ENCODE measurements around the gene POP4.

Gene POP4

DNA sequence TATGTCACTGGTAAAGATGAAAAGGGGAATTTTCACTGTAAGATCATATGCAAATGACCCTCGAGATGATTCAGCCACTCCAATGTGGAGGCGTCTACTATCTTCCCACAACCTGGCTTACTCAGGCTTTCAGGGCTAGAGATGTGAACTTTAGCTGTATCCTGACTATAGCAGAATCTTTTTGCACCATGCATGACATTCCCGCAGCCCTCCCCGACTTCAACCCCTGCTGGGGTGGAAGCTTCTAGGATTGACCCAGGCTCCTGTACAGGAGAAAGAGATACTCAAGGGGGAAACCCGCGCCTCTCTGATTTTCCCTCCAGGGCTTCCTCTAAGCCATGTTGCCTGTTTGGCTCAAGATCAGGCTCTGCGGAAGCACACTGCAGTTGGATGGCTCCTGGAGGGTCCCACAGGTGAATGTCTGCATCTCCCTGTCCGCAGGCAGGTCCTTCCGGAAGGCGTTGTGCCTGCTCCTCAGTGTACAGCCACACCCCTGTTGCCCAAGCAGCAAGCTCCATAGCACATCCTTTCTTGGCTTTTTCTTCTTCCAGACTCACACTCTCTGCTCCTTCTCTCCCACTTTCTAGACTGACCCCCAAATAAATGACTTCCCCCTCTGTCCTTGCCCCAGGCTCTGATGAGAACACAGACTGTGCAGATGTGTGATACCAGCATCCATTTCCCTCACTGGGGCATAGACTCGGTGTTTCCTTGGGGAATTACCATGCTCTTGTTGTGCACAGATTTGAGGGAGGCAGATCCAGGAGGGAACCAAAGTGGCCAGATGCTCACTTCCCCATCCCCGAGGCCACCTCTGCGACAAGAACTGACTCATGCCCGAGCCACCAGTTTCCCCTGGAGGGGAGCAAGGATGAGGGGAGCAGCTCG is 29.1 kb upstream of the POP4 start:
- DNase-seq (ENCODE audit: low read depth in 2 of 2, low spot score in 1 of 2) = no peak

- no peak for DNase-seq (ENCODE audit: low read depth in 2 of 2, low spot score in 1 of 2)
Measured at GRCh38 chr19:29577649-29577963, 28.5 kb upstream of the POP4 start.

- no peak for DNase-seq (ENCODE audit: low read depth in 2 of 2, low spot score in 1 of 2)
Measured at GRCh38 chr19:29578349-29578748, 27.7 kb upstream of the POP4 start.

GRCh38 chr19:29579308-29579910 is 26.7 kb upstream of the POP4 start:
- DNase-seq (ENCODE audit: low read depth in 2 of 2, low spot score in 1 of 2) = no peak

GRCh38 chr19:29581398-29581797 is 24.7 kb upstream of the POP4 start:
- DNase-seq (ENCODE audit: low read depth in 2 of 2, low spot score in 1 of 2) = no peak

- DNase-seq (ENCODE audit: low read depth in 2 of 2, low spot score in 1 of 2) = no peak
Measured at GRCh38 chr19:29583196-29583999, 22.7 kb upstream of the POP4 start.

DNA sequence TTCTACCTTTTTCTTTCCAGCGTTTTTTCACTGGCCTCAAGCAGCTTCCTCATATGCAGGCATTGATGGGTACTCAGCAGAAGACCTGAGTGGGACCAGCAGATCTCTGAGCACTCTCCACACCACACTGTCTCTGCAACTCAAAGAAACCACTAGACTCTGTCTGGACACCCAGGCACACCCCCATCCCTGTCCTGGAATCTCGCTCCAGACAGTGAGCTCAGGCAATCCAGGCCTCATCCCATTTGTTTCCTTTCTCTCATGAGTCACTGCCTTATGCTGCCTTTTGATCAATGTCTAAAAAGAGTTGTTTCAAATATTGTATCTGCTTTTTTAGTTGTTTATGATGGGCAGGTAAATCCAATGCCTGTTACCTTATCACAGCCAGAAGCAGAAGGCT is 19.7 kb upstream of the POP4 start:
- DNase-seq (ENCODE audit: low read depth in 2 of 2, low spot score in 1 of 2) = no peak

DNA sequence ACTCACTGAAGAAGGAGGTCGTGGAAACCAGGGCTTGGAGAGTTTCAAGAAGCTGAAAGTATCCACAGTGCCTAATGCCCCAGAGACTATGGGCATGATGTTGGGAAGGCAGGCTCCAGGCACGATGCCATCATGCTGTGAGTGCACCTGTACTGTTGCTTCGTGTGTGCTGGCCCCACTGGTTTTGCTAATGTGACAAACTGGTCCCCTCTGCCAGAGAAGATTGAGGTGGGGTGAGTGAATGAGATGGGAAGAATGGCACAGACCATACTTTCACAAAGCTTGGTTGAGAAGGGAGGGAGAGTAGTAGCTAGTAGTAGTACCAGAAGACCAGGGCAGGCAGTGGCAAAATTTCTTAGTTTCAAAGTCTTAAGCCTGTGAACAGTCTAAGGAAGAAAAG is 19.0 kb upstream of the POP4 start:
- DNase-seq (ENCODE audit: low read depth in 2 of 2, low spot score in 1 of 2) = no peak

DNA sequence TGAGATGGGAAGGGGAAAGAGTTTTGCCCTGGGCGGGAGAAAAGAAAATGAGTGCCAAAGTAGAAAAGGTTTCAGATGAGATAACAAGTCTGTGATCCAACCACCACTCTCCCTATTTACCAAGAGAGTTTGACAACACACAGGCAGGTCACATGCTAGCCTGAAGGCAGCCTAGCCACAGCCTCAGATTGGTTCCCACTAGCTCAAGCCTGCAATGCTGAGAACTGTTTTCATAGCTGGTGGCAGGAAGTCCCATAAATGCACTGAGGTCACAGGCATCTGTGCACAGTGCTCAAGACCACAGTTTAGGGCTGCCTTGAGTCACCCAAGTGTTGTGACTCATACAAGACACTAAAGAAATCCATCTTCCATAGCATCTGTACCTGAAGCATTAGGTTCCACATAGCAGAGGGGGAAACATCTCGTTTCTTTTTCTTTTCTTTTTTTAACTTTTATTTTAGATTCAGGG is 18.5 kb upstream of the POP4 start:
- DNase-seq (ENCODE audit: low read depth in 2 of 2, low spot score in 1 of 2) = peak; percentile 22 to 45

GRCh38 chr19:29588095-29588494 is 18.0 kb upstream of the POP4 start:
- no peak for DNase-seq (ENCODE audit: low read depth in 2 of 2, low spot score in 1 of 2)

DNA sequence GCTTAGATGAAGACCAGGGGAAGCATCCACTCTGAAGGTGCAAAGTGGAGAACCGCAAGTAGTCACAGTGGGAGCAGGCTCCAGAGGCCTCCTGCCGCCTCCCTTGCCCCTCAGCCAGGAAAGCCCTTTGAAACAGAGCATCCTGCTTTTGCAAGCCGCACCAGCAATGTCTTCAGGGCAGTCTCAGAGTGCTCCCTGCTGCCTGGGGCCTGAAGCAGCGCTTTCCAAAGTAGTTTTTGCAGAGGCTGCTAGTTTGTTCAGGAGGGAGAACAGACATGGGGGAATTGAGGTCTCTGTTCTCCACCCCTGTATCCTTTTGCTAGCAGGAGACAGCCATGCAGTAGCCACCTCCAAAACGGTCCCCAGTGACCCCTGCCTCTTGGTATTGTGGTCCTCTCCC is 15.8 kb upstream of the POP4 start:
- DNase-seq (ENCODE audit: low read depth in 2 of 2, low spot score in 1 of 2) = no peak

DNA sequence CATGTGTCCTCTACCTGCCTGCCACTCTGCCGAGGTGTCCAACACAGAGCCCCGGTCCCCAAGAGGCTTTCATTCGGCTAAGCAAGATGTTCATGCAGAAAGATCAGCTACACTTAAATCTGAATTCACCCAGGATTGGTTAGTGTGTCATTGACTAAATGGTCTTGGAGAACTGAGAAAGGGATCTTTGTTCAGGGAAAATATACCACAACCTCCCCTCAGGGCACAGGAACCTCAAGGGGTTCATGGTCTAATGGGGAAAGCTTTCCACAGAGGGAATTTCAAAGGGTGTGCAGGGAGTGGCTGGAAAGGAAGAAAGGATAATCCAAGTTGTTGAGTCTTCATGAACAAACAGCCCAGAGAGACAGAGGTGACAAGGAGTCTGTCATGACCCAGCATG is 14.4 kb upstream of the POP4 start:
- no peak for DNase-seq (ENCODE audit: low read depth in 2 of 2, low spot score in 1 of 2)

DNA sequence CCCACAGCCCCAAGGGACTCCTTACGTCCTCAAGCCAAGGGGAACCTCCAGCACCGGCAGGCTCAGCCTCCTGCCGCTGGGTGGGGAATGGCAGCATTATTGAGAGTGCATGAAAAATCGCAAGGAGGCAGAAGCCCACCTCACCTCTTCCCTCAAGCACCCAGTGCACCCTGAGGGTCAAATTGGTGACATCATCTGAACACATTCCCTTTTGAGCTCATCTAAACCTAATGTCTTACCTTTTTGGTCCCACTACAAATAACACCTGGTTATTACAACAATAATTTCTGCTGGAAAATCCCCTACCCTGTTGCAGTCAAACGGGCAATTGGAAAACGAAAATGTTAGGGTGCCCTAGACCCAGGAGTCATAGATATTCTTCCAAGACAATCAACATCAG is 12.2 kb upstream of the POP4 start:
- no peak for DNase-seq (ENCODE audit: low read depth in 2 of 2, low spot score in 1 of 2)

- no peak for DNase-seq (ENCODE audit: low read depth in 2 of 2, low spot score in 1 of 2)
Measured at GRCh38 chr19:29596080-29596727, 9.9 kb upstream of the POP4 start.

DNA sequence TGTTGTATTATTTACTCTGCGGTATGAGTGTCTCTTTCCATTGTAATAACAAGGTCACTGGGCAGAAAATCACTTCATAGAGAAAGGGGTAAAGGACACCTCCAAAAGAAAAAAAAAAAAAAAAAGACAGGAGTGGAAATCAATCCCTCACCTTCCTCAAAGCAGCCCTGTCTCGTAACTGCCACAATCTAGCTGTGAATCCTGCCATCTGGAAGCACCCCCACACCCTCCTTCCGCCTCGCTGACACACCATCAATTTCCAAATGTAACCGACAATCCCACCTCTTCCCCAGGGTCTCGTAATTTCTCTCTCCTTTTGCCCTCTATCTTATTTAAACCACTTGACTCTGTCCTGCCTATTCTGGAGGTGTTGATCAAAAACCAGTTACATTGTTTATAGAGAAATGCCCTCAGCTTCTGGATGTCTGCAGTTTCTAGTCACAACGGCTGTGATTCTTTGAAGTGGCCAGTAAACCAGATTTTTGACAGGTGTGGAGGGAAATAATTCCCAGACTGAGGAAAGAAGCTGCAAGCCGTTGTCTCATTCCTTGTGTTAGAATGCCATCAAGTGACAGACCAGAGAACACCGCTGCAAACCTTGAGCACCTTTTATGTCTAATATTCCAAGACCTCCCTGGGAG is 9.1 kb upstream of the POP4 start:
- DNase-seq (ENCODE audit: low read depth in 2 of 2, low spot score in 1 of 2) = no peak

GRCh38 chr19:29598036-29598435 is 8.0 kb upstream of the POP4 start:
- DNase-seq (ENCODE audit: low read depth in 2 of 2, low spot score in 1 of 2) = no peak

- no peak for DNase-seq (ENCODE audit: low read depth in 2 of 2, low spot score in 1 of 2)
Measured at GRCh38 chr19:29598496-29598895, 7.6 kb upstream of the POP4 start.

- no peak for DNase-seq (ENCODE audit: low read depth in 2 of 2, low spot score in 1 of 2)
Measured at GRCh38 chr19:29603308-29603707, 2.8 kb upstream of the POP4 start.

- no peak for DNase-seq (ENCODE audit: low read depth in 2 of 2, low spot score in 1 of 2)
Measured at GRCh38 chr19:29606420-29606747, 301 bp downstream of the POP4 start.

- no peak for DNase-seq (ENCODE audit: low read depth in 2 of 2, low spot score in 1 of 2)
Measured at GRCh38 chr19:29609636-29610035, 3.6 kb downstream of the POP4 start.

GRCh38 chr19:29610213-29610573 is 4.1 kb downstream of the POP4 start:
- no peak for DNase-seq (ENCODE audit: low read depth in 2 of 2, low spot score in 1 of 2)
